ENCODE measurements around the gene COPS6.

COPS6 gene

DNA sequence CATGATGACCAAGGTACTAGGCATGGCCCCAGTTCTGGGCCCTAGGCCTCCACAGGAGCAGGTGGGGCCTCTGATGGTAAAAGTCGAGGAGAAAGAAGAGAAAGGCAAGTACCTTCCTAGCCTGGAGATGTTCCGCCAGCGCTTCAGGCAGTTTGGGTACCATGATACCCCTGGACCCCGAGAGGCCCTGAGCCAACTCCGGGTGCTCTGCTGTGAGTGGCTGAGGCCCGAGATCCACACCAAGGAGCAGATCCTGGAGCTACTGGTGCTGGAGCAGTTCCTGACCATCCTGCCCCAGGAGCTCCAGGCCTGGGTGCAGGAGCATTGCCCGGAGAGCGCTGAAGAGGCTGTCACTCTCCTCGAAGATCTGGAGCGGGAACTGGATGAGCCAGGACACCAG, 31.8 kb upstream of the COPS6 start:
- TF ChIP-seq, protein P1, sequence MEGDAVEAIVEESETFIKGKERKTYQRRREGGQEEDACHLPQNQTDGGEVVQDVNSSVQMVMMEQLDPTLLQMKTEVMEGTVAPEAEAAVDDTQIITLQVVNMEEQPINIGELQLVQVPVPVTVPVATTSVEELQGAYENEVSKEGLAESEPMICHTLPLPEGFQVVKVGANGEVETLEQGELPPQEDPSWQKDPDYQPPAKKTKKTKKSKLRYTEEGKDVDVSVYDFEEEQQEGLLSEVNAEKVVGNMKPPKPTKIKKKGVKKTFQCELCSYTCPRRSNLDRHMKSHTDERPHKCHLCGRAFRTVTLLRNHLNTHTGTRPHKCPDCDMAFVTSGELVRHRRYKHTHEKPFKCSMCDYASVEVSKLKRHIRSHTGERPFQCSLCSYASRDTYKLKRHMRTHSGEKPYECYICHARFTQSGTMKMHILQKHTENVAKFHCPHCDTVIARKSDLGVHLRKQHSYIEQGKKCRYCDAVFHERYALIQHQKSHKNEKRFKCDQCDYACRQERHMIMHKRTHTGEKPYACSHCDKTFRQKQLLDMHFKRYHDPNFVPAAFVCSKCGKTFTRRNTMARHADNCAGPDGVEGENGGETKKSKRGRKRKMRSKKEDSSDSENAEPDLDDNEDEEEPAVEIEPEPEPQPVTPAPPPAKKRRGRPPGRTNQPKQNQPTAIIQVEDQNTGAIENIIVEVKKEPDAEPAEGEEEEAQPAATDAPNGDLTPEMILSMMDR (IDR thresholded peaks at IDR 0.05), result no peak

DNA sequence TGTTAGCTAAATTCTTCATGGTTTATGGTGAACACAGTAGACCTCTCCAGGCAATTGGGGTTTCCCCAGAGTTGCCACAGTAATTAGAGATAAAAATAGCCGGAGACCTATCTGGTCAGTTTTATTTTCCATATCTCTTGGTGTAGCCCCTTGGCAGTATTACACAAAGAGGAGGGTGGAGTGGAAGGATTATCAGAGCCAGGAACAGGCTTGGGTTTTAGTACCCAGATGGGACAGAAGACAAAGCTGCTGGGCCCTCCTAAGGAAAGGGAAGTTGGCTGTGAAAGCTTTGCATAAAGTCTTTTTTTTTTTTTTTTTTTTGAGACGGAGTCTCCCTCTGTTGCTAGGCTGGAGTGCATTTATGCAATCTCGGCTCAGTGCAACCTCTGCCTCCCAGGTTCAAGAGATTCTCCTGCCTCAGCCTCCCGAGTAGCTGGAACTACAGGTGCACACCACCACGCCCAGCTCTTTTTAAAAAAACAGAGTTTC, 29.5 kb upstream of the COPS6 start:
- TF ChIP-seq, protein P1 (IDR thresholded peaks at IDR 0.05), result no peak

DNA sequence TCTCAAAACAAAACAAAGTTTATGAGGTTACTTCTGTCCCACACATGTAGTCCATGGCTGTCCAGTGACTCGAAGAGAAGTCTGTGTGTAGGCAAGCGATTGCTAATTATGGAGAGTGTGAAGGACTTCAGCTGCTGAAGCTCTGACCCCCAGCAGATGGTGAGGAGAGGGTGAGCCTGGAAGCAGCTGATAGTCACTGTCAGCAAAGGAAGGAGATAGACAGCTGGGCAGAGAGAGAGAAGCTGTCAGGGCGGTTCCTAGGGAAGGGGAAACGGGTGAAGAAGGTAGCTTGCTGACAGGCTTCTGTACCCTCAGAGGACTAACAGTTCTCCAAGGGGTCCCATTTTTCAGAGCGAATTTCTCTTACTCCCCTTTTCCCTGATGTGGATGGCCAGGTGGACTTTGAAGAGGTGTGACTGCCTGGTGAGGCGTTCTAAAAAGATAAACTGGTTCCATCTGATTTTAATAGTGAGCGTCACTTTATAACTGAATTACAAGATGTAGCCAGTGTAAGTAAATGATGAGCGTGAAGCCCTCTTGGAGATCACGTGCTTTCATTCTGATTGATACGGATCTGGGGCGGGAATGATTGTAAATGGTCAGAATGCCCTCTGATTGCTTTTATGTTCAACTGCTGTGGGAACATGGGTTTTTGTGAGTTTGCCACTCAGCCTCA, 27.1 kb upstream of the COPS6 start:
- TF ChIP-seq, protein P1 (IDR thresholded peaks at IDR 0.05), result no peak

DNA sequence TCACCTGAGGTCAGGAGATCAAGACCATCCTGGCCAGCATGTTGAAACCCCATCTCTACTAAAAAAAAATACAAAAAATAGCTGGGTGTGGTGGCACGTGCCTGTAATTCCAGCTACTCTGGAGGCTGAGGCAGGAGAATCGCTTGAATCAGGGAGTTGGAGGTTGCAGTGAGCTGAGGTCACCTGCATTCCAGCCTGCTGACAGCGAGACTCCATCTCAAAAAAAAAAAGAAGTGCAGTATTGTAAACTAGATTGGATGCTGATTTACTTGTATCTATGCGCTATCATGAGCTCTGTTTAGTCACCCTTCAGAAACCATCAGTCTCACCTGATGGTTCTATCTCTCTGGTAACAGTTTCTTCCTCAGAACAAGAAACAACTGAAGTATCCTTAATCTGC, 25.4 kb upstream of the COPS6 start:
- TF ChIP-seq, protein P1 (IDR thresholded peaks at IDR 0.05), result no peak

DNA sequence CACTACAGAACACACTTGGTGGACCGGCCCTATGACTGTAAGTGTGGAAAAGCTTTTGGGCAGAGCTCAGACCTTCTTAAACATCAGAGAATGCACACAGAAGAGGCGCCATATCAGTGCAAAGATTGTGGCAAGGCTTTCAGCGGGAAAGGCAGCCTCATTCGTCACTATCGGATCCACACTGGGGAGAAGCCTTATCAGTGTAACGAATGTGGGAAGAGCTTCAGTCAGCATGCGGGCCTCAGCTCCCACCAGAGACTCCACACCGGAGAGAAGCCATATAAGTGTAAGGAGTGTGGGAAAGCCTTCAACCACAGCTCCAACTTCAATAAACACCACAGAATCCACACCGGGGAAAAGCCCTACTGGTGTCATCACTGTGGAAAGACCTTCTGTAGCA, 24.6 kb upstream of the COPS6 start:
- TF ChIP-seq, protein P1 (IDR thresholded peaks at IDR 0.05), result no peak

DNA sequence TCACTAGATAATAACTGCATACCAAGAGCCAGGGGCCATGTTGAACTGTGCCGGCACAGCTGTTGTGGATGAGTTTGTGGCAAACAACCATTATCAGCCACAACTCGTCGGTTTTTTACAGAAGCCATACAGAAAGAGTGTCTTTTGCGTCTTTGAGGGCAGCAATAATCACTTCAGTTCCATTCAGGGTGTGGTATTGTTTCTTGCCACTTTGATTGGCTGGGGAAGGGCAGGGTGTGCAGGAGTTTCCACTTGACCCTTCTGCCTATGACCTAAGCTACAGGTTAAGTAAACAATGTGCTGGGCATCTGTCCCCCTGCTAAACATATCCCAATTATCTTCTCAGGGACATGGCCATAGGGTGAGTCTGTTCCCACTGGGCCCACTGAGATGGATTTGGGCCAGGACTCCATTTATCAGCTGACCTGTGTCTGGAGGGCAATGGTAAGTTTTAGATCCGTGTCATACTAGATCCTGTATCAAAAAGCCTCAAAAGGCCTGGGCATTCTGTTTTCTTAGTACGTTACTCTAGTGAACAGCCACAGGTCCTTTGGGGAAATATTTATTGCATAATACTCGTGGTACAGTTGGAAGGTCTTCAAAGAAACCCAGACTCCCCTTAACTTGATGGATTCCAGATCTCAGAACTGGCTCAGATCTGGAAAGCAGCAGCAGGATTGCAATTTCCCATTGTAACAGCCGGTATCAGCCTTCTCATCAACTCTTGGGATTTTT, 23.1 kb upstream of the COPS6 start:
- TF ChIP-seq, protein P1 (IDR thresholded peaks at IDR 0.05), result no peak

DNA sequence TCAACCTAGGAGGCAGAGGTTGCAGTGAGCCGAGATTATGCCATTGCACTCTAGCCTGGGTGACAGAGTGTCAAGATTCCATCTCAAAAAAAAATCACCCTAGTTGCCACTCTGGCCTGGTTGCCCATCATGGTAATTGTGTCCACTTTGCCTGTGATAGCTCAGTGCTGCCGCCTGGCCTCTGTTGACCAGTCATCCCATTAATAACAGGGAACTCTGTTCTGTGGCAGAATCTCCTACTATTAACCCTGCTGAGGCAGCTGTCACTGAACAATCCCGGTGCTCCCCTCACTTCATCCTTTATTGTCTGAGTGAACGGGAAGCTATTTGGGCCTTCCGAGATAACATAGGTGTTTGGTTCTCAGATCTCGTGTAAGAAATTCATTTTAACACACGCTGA, 21.8 kb upstream of the COPS6 start:
- TF ChIP-seq, protein P1 (IDR thresholded peaks at IDR 0.05), result no peak

Data from LNCAP (cell line).